K562 (cell line): ENCODE measurements around the gene ZSCAN5C. TPM values are rescaled to one million over a fixed set of nuclear protein-coding genes. Genes with fewer than 3 reads are reported as not detected.
A peak's percentile ranks its signal among the peaks of the same experiment; 100 is the strongest.

Experiments
- DEAF1 ChIP-seq: fragments of 450-650 bp; formaldehyde crosslinking; IDR thresholded peaks from 2 replicates; pipeline ENCODE4 v1.4.0; 2020; ENCODE audit warnings: mild to moderate bottlenecking, moderate library complexity
- FOXA1 ChIP-seq: fragments of 450-650 bp; IDR thresholded peaks from 2 replicates; pipeline ENCODE4 v1.6.1; 2016; ENCODE audit warnings: mild to moderate bottlenecking, borderline replicate concordance
- HDAC6 ChIP-seq: IDR thresholded peaks from 2 replicates; pipeline ENCODE4 v1.6.1; 2012; ENCODE audit warnings: low read depth, mild to moderate bottlenecking, control low read depth, inconsistent platforms, low read length, moderate library complexity
- HMBOX1 ChIP-seq: sonication (generic); IDR thresholded peaks from 2 replicates; pipeline ENCODE4 v1.6.1; 2016
- HNRNPH1 ChIP-seq: fragments of 200-400 bp; formaldehyde crosslinking; optimal IDR thresholded peaks from 2 replicates; pipeline ENCODE3; 2017; ENCODE audit warnings: low read depth, mild to moderate bottlenecking, low read length, moderate library complexity
- NR4A1 ChIP-seq, 2 experiments: fragments of 250-450 bp in 1 of 2; fragments of 450-650 bp in 1 of 2; sonication (Bioruptor Pico) in 1 of 2; IDR thresholded peaks; 2 replicates each; pipeline versions ENCODE4 v1.4.0 to v1.6.1; 2016 to 2020; ENCODE audit warnings: mild to moderate bottlenecking in 2 of 2, missing compliant biosample characterization in 1 of 2, missing genetic modification characterization in 1 of 2, moderate library complexity in 1 of 2
- RBFOX2 ChIP-seq: fragments of 200-400 bp; formaldehyde crosslinking; IDR thresholded peaks from 2 replicates; pipeline ENCODE4 v1.6.1; 2017; ENCODE audit warnings: low read depth, mild to moderate bottlenecking, low read length, moderate library complexity
- SRSF7 ChIP-seq: fragments of 200-400 bp; formaldehyde crosslinking; optimal IDR thresholded peaks from 2 replicates; pipeline ENCODE3; 2017; ENCODE audit warnings: mild to moderate bottlenecking, low read depth, low read length
- ZNF197 ChIP-seq: fragments of 200-800 bp; sonication (Bioruptor generic); IDR thresholded peaks from 2 replicates; pipeline ENCODE4 v1.6.1; 2016; ENCODE audit warnings: low read depth, missing genetic modification characterization, missing compliant biosample characterization
- ZNF75A ChIP-seq: fragments of 450-650 bp; formaldehyde crosslinking; IDR thresholded peaks from 2 replicates; pipeline ENCODE4 v1.4.0; 2020; ENCODE audit warnings: mild to moderate bottlenecking
- polyA plus RNA-seq, 8 experiments: library from polyadenylated mRNA; depleted of rRNA in 4 of 8; stranded (reverse) in 5 of 8; unstranded in 3 of 8; fragments of >200 nt; fragmentation: Nextera tagmentation in 2 of 8; fragmentation: Illumina TruSeq in 1 of 8; extraction: Ambion mirVana in 2 of 8; extraction: Trizol in 1 of 8; gene quantifications; 2 replicates each; pipeline versions ENCODE4 v1.2.1 to v1.2.3, GENCODE V29; 2011 to 2014; ENCODE audit warnings: inconsistent platforms in 1 of 8, missing spikeins in 1 of 8
- total RNA-seq, 7 experiments: library from RNA; depleted of rRNA in 6 of 7; stranded (reverse); fragments of >200 nt in 6 of 7; fragmentation: Illumina TruSeq in 2 of 7; extraction: Trizol in 2 of 7; gene quantifications; 2 replicates each; pipeline versions ENCODE4 v1.2.1 to v1.2.3, GENCODE V29; 2011 to 2021; ENCODE audit warnings: low replicate concordance in 1 of 7
- TF ChIP-seq, protein P1 (sequence below): fragments of 450-650 bp; IDR thresholded peaks from 2 replicates; pipeline ENCODE4 v1.6.1; 2016; ENCODE audit warnings: mild to moderate bottlenecking, moderate library complexity
- TF ChIP-seq, protein P2 (sequence below): fragments of 250-450 bp; sonication (Bioruptor Pico); IDR thresholded peaks from 2 replicates; pipeline ENCODE4 v1.8.0; 2022; ENCODE audit warnings: moderate library complexity, mild to moderate bottlenecking, inconsistent platforms

ZSCAN5C gene
- total and polyA plus RNA-seq, 9 of the 15 experiments (the other 6 are each of a cell fraction or from before 2014, with no cell fraction given): 0.07 TPM; not detected in 8

DNA sequence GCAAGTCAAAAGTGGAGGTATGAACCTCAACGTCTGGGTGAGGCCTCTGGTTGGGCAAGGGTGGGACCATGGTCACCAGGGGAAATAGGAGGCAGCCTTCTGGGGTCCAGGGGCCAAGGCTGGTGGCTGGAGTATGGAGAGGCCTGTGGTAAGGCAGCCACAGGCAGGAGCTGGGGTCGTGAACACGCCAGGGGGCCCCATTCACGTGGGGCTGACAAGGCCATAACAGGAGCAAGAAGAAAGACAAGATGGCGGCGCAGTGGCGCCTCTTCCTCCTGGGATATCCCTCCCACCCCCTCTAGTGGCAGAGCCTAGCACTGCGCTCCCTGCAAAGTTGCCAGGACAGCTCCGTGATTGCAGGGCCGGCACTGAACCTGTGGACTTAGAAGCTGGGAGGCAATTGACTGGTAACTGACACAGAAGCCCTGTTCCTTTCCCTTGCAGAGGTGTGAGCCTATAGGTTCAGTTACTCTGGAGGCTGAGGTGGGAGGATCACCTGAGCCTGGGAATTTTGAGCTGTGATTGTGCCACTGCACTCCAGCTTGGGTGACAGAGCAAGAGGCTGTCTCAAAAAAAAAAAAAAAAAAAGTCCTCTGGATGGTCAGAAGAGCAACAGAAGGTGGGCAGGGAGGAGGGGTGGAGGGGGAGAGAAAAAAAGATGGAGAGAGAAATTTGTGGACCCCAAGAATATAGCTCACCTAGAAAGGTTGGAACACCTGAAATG lies 50.8 kb downstream of the ZSCAN5C start (continued):
- TF ChIP-seq, protein P1, sequence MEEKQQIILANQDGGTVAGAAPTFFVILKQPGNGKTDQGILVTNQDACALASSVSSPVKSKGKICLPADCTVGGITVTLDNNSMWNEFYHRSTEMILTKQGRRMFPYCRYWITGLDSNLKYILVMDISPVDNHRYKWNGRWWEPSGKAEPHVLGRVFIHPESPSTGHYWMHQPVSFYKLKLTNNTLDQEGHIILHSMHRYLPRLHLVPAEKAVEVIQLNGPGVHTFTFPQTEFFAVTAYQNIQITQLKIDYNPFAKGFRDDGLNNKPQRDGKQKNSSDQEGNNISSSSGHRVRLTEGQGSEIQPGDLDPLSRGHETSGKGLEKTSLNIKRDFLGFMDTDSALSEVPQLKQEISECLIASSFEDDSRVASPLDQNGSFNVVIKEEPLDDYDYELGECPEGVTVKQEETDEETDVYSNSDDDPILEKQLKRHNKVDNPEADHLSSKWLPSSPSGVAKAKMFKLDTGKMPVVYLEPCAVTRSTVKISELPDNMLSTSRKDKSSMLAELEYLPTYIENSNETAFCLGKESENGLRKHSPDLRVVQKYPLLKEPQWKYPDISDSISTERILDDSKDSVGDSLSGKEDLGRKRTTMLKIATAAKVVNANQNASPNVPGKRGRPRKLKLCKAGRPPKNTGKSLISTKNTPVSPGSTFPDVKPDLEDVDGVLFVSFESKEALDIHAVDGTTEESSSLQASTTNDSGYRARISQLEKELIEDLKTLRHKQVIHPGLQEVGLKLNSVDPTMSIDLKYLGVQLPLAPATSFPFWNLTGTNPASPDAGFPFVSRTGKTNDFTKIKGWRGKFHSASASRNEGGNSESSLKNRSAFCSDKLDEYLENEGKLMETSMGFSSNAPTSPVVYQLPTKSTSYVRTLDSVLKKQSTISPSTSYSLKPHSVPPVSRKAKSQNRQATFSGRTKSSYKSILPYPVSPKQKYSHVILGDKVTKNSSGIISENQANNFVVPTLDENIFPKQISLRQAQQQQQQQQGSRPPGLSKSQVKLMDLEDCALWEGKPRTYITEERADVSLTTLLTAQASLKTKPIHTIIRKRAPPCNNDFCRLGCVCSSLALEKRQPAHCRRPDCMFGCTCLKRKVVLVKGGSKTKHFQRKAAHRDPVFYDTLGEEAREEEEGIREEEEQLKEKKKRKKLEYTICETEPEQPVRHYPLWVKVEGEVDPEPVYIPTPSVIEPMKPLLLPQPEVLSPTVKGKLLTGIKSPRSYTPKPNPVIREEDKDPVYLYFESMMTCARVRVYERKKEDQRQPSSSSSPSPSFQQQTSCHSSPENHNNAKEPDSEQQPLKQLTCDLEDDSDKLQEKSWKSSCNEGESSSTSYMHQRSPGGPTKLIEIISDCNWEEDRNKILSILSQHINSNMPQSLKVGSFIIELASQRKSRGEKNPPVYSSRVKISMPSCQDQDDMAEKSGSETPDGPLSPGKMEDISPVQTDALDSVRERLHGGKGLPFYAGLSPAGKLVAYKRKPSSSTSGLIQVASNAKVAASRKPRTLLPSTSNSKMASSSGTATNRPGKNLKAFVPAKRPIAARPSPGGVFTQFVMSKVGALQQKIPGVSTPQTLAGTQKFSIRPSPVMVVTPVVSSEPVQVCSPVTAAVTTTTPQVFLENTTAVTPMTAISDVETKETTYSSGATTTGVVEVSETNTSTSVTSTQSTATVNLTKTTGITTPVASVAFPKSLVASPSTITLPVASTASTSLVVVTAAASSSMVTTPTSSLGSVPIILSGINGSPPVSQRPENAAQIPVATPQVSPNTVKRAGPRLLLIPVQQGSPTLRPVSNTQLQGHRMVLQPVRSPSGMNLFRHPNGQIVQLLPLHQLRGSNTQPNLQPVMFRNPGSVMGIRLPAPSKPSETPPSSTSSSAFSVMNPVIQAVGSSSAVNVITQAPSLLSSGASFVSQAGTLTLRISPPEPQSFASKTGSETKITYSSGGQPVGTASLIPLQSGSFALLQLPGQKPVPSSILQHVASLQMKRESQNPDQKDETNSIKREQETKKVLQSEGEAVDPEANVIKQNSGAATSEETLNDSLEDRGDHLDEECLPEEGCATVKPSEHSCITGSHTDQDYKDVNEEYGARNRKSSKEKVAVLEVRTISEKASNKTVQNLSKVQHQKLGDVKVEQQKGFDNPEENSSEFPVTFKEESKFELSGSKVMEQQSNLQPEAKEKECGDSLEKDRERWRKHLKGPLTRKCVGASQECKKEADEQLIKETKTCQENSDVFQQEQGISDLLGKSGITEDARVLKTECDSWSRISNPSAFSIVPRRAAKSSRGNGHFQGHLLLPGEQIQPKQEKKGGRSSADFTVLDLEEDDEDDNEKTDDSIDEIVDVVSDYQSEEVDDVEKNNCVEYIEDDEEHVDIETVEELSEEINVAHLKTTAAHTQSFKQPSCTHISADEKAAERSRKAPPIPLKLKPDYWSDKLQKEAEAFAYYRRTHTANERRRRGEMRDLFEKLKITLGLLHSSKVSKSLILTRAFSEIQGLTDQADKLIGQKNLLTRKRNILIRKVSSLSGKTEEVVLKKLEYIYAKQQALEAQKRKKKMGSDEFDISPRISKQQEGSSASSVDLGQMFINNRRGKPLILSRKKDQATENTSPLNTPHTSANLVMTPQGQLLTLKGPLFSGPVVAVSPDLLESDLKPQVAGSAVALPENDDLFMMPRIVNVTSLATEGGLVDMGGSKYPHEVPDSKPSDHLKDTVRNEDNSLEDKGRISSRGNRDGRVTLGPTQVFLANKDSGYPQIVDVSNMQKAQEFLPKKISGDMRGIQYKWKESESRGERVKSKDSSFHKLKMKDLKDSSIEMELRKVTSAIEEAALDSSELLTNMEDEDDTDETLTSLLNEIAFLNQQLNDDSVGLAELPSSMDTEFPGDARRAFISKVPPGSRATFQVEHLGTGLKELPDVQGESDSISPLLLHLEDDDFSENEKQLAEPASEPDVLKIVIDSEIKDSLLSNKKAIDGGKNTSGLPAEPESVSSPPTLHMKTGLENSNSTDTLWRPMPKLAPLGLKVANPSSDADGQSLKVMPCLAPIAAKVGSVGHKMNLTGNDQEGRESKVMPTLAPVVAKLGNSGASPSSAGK: peak; percentile 75
- 0 out of 2 replicates have a peak, but pooled peaks have one; percentile 37 for TF ChIP-seq NR4A1 (CRISPR knock-in tag; IDR thresholded peaks at IDR 0.05)
- TF ChIP-seq NR4A1 (tag; IDR thresholded peaks at IDR 0.05): peak; percentile 96
- no peak for TF ChIP-seq HDAC6
- 0 out of 2 replicates have a peak, but pooled peaks have one; percentile 68 for TF ChIP-seq ZNF197 (CRISPR knock-in tag)
- no peak for TF ChIP-seq FOXA1
- no peak for TF ChIP-seq SRSF7
- TF ChIP-seq, protein P2, sequence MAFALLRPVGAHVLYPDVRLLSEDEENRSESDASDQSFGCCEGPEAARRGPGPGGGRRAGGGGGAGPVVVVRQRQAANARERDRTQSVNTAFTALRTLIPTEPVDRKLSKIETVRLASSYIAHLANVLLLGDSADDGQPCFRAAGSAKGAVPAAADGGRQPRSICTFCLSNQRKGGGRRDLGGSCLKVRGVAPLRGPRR (CRISPR knock-in tag): no peak
- TF ChIP-seq DEAF1 (CRISPR knock-in tag): 0 out of 2 replicates have a peak, but pooled peaks have one; percentile 35
- TF ChIP-seq ZNF75A (CRISPR knock-in tag): no peak
- TF ChIP-seq HMBOX1: no peak
- peak; percentile 47 for TF ChIP-seq RBFOX2
- no peak for TF ChIP-seq HNRNPH1
